Adipocyte (in vitro differentiated cells): ENCODE measurements around the gene FAM168B.

ENCODE experiments used
- DNase-seq: peaks from one replicate; pipeline ENCODE4 v3.0.0-alpha.2; 2015; ENCODE audit warnings: low read depth
- H3K27me3 ChIP-seq: replicated peaks from 2 replicates; pipeline ENCODE4 v1.7.0; 2013; ENCODE audit warnings: mild to moderate bottlenecking, low read length, moderate library complexity; ENCODE audit not compliant: control insufficient read depth, insufficient read depth
- H3K36me3 ChIP-seq: 2 replicates; pipeline ENCODE4 v1.7.0; 2013; ENCODE audit warnings: low read length, mild to moderate bottlenecking, moderate library complexity; ENCODE audit not compliant: control insufficient read depth, insufficient read depth, severe bottlenecking
- H3K4me1 ChIP-seq: 2 replicates; pipeline ENCODE4 v1.7.0; 2013; ENCODE audit warnings: mild to moderate bottlenecking, low read length, moderate library complexity; ENCODE audit not compliant: control insufficient read depth, insufficient read depth
- H3K4me3 ChIP-seq: 2 replicates; pipeline ENCODE4 v1.7.0; 2013; ENCODE audit warnings: mild to moderate bottlenecking, low read length, moderate library complexity
- H3K9ac ChIP-seq: 2 replicates; pipeline ENCODE4 v1.7.0; 2013; ENCODE audit warnings: mild to moderate bottlenecking, low read length, moderate library complexity
- H3K9me3 ChIP-seq: 2 replicates; pipeline ENCODE4 v1.7.0; 2013; ENCODE audit warnings: mild to moderate bottlenecking, low read length, moderate library complexity; ENCODE audit not compliant: control insufficient read depth

Gene FAM168B

DNA sequence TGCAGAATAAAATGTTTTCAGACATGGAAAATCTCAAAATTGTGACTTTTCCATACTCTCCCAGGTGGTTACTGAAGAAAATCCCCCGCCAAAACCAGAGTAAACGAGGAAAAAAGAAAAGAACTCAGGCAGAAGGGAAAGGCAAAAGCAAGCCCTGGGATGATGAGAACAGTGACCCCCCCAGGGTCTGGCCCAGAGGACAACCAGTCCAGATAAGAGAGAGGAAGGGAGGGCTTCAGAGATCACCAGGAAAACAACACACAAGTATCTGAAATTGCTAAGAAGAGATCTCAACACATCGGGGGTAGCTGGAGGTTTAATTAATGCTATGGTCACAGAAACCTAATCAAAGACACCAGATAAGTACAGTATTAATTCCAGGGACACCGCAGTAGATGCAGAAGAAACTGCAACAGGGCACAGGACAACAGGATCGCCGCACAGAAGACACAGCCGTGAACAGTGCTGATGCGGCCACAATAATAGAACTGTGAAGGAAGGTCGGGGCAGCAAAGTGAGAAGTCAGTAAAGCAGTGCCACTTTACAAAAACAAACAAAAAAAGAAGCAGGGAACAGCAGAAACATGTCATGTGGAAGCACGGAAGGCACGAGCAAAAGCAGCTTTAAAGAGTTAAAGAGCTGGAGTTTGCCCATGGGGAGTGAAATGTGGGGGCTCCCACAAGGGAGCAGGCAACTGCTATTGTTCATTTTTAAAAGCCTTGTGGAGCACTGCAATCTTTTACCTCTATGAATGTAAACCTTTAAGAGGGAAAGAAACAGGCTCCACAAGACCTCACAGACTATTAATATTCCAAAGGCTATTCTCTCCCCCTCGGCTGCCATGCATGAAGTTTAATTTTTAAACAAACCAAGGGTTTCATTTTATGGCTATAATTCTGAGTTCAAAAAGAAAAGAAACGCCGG is 28.4 kb downstream of the FAM168B start:
- Histone ChIP-seq H3K36me3 (peaks cover 35% of the 10 kb centered on the region), H3K4me3 (no peak overlapping the region), H3K4me1 (peaks cover 3% of the 10 kb centered on the region), H3K9me3 (no peaks in the 10 kb centered on the region), H3K27me3 (no peaks in the 10 kb centered on the region), H3K9ac (no peak overlapping the region)
- DNase-seq = no peak

DNA sequence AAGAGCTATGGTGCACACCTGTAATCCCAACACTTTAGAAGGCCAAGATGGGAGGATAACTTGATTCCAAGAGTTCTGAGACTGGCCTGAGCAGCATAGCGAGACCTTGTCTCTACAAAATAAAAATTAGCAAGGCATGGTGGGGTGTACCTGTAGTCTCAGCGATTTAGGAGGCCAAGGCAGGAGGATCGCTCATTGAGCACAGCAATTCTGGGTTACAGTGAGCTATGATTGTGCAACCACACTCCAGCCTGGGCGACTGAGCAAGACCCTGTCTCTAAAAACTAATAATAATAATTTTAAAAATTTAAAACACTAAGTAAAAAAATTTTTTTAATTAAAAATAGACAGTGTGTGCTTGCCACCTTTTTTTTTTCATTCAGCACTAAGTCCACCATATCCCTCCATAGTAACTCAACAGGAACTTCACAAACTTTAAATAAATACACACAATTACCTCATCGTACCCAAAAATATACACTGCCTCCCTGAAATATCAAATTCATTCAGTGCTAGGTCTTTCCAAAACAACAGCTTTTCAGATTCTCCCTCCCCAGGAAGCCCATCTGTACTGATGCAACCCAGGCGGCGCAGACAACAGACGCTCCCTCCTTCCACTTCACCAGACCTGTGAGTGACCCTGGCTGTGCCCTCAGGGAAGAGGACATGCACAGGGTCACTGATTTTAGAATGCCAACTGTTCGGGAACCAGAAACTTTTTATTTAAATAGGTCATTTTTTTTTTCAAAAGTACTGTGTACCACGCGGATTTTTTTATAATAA is 29.6 kb downstream of the FAM168B start:
- Histone ChIP-seq H3K36me3 (peaks cover 43% of the 10 kb centered on the region), H3K27me3 (no peaks in the 10 kb centered on the region), H3K9me3 (no peaks in the 10 kb centered on the region), H3K4me3 (no peak overlapping the region), H3K4me1 (peaks cover 4% of the 10 kb centered on the region), H3K9ac (no peak overlapping the region)
- DNase-seq = no peak

GRCh38 chr2:131058920-131059319 is 34.3 kb downstream of the FAM168B start:
- no peak overlapping the region for H3K9ac ChIP-seq
- peaks cover 48% of the 10 kb centered on the region for H3K36me3 ChIP-seq
- peaks cover 29% of the 10 kb centered on the region for H3K4me1 ChIP-seq
- no peaks in the 10 kb centered on the region for H3K27me3 ChIP-seq
- no peaks in the 10 kb centered on the region for H3K9me3 ChIP-seq
- H3K4me3 ChIP-seq = no peak overlapping the region
- DNase-seq = no peak

GRCh38 chr2:131058214-131058843 is 34.9 kb downstream of the FAM168B start:
- peaks cover 53% of the 10 kb centered on the region for H3K36me3 ChIP-seq
- H3K9me3 ChIP-seq = no peaks in the 10 kb centered on the region
- DNase-seq = no peak
- no peaks in the 10 kb centered on the region for H3K27me3 ChIP-seq
- H3K9ac ChIP-seq = no peak overlapping the region
- no peak overlapping the region for H3K4me3 ChIP-seq
- peaks cover 29% of the 10 kb centered on the region for H3K4me1 ChIP-seq

DNA sequence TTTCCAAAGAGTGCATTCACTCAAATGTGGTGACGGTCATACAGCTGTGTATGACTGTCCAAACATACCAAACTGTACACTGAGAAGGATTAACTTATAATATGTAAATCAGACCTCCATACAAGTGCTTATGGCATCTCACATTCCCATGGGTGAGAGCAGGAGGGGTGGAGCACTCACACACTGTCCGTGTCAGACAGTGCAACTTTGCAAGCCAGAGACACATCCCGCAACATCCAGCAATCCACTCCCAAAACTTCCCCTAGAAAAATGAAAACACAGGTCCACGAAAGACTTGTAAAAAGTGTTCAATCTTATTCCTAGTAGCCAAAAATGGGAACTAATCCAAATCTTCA is 36.4 kb downstream of the FAM168B start:
- H3K36me3 ChIP-seq = peaks cover 60% of the 10 kb centered on the region
- no peak overlapping the region for H3K4me3 ChIP-seq
- no peak for DNase-seq
- no peaks in the 10 kb centered on the region for H3K9me3 ChIP-seq
- H3K9ac ChIP-seq = no peak overlapping the region
- H3K4me1 ChIP-seq = peaks cover 29% of the 10 kb centered on the region
- no peaks in the 10 kb centered on the region for H3K27me3 ChIP-seq

- Histone ChIP-seq H3K9ac (peak overlapping the region; percentile 4), H3K36me3 (peaks cover 66% of the 10 kb centered on the region), H3K4me1 (peaks cover 29% of the 10 kb centered on the region), H3K27me3 (no peaks in the 10 kb centered on the region), H3K4me3 (peak overlapping the region; percentile 3), H3K9me3 (no peaks in the 10 kb centered on the region)
- no peak for DNase-seq
Measured at GRCh38 chr2:131056204-131056931, 36.9 kb downstream of the FAM168B start.

DNA sequence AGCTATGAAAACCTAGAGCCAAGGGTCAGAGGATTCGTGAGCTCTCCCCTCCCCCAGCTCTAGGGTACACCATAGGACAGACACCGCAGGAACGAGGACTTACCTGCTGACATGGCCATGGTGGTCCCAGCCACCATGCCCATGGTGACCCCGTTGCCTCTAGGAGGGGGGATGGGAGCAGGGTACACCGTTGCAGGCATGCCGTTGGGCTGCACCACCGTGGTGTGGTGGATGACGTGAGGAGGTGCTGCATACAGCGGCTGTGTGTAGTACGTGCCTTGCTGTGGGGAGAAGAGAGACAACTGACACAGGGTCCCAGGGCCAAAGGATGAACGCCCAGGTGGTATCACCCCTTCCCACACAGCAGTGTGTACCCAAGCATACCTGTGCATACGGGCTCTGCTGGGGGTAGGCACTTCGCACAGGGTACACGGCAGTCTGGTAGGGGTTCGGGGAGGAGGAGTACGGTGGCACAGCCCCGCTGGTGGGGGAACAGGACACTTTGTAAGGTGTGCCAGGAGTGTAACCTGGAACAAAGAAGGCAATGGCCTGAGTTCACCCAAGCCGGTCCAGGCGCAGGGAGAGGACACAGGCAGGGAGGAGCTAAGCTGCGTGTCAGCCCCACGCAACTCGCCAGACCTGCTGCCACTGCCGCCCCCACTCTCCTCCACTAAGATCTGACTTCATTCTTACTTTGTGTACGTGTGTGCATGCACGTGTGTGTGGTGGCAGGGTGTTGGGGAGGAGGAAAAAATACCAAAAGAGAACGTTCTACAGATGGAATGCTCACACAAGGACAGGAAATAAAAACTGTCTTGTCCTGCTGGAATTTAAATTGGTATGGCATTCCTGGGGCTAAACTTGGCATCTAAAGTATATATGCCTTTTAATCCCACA is 37.8 kb downstream of the FAM168B start:
- Histone ChIP-seq H3K27me3 (no peaks in the 10 kb centered on the region), H3K9ac (peak overlapping the region; percentile 4), H3K4me3 (no peak overlapping the region), H3K4me1 (peaks cover 29% of the 10 kb centered on the region), H3K9me3 (no peaks in the 10 kb centered on the region), H3K36me3 (peaks cover 72% of the 10 kb centered on the region)
- DNase-seq = peak; percentile 44

DNA sequence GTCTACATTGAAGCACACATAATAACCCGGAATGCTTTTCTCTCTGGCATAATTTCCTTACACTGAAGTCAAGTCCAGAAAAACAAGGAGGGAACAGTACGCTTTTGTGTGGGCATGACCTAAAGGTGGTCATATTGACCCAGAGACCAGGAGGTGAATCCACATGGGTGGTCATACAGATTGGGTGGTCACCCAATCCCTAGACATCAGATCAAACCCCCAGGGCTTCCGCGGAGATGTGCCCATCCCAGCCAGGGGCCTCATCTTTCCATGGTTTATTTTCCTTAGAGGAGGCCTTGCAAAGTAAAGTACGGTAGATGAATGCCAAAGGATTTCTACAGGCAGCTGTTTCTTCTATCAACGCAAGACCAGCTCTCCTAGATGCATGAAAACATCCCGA is 38.8 kb downstream of the FAM168B start:
- Histone ChIP-seq H3K36me3 (peaks cover 81% of the 10 kb centered on the region), H3K9ac (no peak overlapping the region), H3K4me3 (no peak overlapping the region), H3K27me3 (no peaks in the 10 kb centered on the region), H3K4me1 (peaks cover 29% of the 10 kb centered on the region), H3K9me3 (no peaks in the 10 kb centered on the region)
- DNase-seq = no peak

DNA sequence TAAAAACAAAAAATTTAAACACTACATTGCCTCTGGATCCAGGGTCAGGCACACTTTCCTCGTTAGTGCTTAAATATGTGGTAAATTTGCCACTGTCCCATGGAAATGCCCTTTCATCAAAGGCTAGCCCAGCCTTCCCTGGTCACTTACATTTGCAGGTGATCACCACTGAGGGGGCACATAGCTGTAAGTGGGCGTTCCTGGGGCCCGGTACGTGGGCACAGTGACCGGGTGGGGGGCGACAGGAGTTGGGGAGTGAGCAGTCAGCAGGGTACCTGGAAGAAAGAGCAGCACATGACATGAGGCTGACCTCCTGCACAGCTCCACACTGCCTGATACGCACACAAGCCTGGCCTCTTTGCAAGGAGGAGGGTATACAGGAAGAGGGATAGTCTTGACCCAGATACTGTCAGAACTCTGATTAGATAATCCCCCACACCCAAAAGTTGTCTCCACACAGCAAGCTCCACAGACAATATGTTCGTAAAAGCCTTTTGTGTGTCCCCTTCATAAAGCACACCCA is 40.5 kb downstream of the FAM168B start:
- no peak for DNase-seq
- H3K36me3 ChIP-seq = peaks cover 81% of the 10 kb centered on the region

DNA sequence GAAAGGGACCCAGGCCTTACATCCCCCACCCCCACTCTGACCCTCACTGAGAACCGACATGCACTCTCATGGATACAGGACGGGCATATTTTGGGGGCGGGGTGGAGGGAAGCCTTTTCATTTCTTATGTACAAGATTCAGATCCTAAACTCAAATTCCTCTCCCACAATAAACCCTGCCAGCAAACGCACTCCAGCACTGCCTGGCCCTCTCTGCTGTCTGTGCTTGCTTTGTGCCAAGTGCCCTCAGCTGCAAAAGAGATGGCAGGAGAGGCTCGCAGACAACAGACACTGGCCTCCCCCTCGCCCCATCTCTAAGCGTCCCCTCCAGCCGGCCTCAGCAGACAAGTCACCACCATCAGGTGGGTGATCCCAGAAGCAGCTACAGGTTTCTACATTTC is 42.4 kb downstream of the FAM168B start:
- DNase-seq = no peak
- no peak overlapping the region for H3K9ac ChIP-seq
- H3K4me3 ChIP-seq = no peak overlapping the region
- no peaks in the 10 kb centered on the region for H3K27me3 ChIP-seq
- H3K9me3 ChIP-seq = no peaks in the 10 kb centered on the region
- peaks cover 91% of the 10 kb centered on the region for H3K36me3 ChIP-seq
- H3K4me1 ChIP-seq = peaks cover 6% of the 10 kb centered on the region

More for the DNA sequence above, 40.5 kb downstream of the FAM168B start:
- Histone ChIP-seq H3K4me1 (peaks cover 20% of the 10 kb centered on the region), H3K9ac (no peak overlapping the region), H3K4me3 (no peak overlapping the region), H3K27me3 (no peaks in the 10 kb centered on the region), H3K9me3 (no peaks in the 10 kb centered on the region)
